ENCODE measurements around the gene CLSTN2.

- TF ChIP-seq CTCF (IDR thresholded peaks at IDR 0.05 in 2 of 3, conservative IDR thresholded peaks at IDR 0.05 in 1 of 3; ENCODE audit: borderline replicate concordance in 1 of 3, insufficient read depth in 1 of 3, low read depth in 2 of 3, low read length in 2 of 3), result no peak
- TF ChIP-seq POLR2AphosphoS5 (IDR thresholded peaks at IDR 0.05; ENCODE audit: low read depth, low read length), result no peak
- no peak for TF ChIP-seq POLR2A (IDR thresholded peaks at IDR 0.05; ENCODE audit: borderline replicate concordance, extremely low read depth, insufficient read depth, insufficient read length)
- no peak for TF ChIP-seq ATF3 (IDR thresholded peaks at IDR 0.05)
- no peak for TF ChIP-seq RAD21 (IDR thresholded peaks at IDR 0.05; ENCODE audit: low read depth)
- no peak for TF ChIP-seq SRF (IDR thresholded peaks at IDR 0.05; ENCODE audit: low read depth)
- TF ChIP-seq EZH2 (IDR thresholded peaks at IDR 0.05), result no peak
- no peak for TF ChIP-seq CEBPB (IDR thresholded peaks at IDR 0.05; ENCODE audit: low read depth)
- no peak for TF ChIP-seq ELF1 (IDR thresholded peaks at IDR 0.05; ENCODE audit: borderline replicate concordance, low read depth)
Observed at GRCh38 chr3:140316466-140316865, 381.5 kb downstream of the CLSTN2 start.

Data from HCT116 (cell line).